ENCODE measurements around the gene CDT1. TPM values are rescaled to one million over a fixed set of nuclear protein-coding genes. Genes with fewer than 3 reads are reported as not detected.
A peak's percentile ranks its signal among the peaks of the same experiment; 100 is the strongest.

Gene CDT1
- total RNA-seq, 1 experiment from 2014 or later = 39.9 TPM

- Histone ChIP-seq H3K27ac (ENCODE audit: low read length) (peak overlapping the region; percentile 85), H3K36me3 (ENCODE audit: control insufficient read depth, insufficient read depth, low read length) (no peaks in the 10 kb centered on the region; the same call in 1 of the 2 replicates), H3K27me3 (ENCODE audit: control insufficient read depth, insufficient read depth, low read length) (no peaks in the 10 kb centered on the region), H3K9me3 (ENCODE audit: control insufficient read depth, insufficient read depth, low read depth, low read length) (no peaks in the 10 kb centered on the region), H3K4me3 (ENCODE audit: low read depth in 2 of 2, low read length in 2 of 2) (peak overlapping the region; percentile 61 to 69), H3K4me1 (ENCODE audit: control insufficient read depth, insufficient read depth, low read length) (peaks cover 30% of the 10 kb centered on the region)
- ATAC-seq (peak; percentile 46), DNase-seq (ENCODE audit: low read depth, low spot score) (no peak)
- in situ Hi-C loops (cut with HindIII; ENCODE audit: low pct_unique_long_range_greater_than_20kb, low sequenced_read_pairs) (no loop called here), intact Hi-C loops (cut with micrococcal nuclease; ENCODE audit: unreplicated experiment) (loop anchor here (10.0 kb wide), 1 partner anchor 49 kb away; no protein-coding TSS in a partner anchor)
- CTCF ChIA-PET = interaction anchor here (0.5 to 0.9 kb wide), 3 partner anchors 9 to 25 kb away, joined by 3 to 4 read pairs (median 3); no protein-coding TSS in a partner anchor
- TF ChIP-seq TCF7L2 (IDR thresholded peaks at IDR 0.05; ENCODE audit: low read depth, low read length) (no peak), POLR2AphosphoS5 (IDR thresholded peaks at IDR 0.05; ENCODE audit: low read depth, low read length) (no peak), SIN3A (IDR thresholded peaks at IDR 0.05; ENCODE audit: borderline replicate concordance, insufficient read depth, low read depth, low read length) (no peak)
- TF ChIP-seq, protein P1, sequence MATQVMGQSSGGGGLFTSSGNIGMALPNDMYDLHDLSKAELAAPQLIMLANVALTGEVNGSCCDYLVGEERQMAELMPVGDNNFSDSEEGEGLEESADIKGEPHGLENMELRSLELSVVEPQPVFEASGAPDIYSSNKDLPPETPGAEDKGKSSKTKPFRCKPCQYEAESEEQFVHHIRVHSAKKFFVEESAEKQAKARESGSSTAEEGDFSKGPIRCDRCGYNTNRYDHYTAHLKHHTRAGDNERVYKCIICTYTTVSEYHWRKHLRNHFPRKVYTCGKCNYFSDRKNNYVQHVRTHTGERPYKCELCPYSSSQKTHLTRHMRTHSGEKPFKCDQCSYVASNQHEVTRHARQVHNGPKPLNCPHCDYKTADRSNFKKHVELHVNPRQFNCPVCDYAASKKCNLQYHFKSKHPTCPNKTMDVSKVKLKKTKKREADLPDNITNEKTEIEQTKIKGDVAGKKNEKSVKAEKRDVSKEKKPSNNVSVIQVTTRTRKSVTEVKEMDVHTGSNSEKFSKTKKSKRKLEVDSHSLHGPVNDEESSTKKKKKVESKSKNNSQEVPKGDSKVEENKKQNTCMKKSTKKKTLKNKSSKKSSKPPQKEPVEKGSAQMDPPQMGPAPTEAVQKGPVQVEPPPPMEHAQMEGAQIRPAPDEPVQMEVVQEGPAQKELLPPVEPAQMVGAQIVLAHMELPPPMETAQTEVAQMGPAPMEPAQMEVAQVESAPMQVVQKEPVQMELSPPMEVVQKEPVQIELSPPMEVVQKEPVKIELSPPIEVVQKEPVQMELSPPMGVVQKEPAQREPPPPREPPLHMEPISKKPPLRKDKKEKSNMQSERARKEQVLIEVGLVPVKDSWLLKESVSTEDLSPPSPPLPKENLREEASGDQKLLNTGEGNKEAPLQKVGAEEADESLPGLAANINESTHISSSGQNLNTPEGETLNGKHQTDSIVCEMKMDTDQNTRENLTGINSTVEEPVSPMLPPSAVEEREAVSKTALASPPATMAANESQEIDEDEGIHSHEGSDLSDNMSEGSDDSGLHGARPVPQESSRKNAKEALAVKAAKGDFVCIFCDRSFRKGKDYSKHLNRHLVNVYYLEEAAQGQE (IDR thresholded peaks at IDR 0.05; ENCODE audit: insufficient read depth in 1 of 2, low read depth in 2 of 2, low read length in 1 of 2) = no peak
- TF ChIP-seq, protein P2, sequence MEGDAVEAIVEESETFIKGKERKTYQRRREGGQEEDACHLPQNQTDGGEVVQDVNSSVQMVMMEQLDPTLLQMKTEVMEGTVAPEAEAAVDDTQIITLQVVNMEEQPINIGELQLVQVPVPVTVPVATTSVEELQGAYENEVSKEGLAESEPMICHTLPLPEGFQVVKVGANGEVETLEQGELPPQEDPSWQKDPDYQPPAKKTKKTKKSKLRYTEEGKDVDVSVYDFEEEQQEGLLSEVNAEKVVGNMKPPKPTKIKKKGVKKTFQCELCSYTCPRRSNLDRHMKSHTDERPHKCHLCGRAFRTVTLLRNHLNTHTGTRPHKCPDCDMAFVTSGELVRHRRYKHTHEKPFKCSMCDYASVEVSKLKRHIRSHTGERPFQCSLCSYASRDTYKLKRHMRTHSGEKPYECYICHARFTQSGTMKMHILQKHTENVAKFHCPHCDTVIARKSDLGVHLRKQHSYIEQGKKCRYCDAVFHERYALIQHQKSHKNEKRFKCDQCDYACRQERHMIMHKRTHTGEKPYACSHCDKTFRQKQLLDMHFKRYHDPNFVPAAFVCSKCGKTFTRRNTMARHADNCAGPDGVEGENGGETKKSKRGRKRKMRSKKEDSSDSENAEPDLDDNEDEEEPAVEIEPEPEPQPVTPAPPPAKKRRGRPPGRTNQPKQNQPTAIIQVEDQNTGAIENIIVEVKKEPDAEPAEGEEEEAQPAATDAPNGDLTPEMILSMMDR (IDR thresholded peaks at IDR 0.05) = no peak; the same call in 1 of the 2 replicates
- POLR2A ChIA-PET = no interaction called here
- BruUV-seq (replicated peaks) = no TSS peak
Measured at GRCh38 chr16:88784074-88784855, 19.3 kb upstream of the CDT1 start.

DNA sequence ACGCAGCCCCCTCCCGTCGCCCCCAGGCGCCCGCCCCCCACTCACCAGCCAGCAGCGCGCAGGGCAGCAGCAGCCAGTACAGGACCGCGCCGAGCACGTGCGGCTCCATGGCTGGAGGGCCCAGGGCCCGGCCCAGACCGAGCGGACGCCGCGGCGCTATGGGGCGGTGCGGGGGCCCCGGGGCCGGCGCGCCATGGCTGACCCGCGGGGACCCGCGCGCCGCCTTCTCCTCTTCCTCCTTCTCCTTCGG lies 18.8 kb upstream of the CDT1 start:
- Histone ChIP-seq H3K4me3 (ENCODE audit: low read depth in 2 of 2, low read length in 2 of 2) (peak overlapping the region; percentile 61 to 69), H3K27me3 (ENCODE audit: control insufficient read depth, insufficient read depth, low read length) (no peaks in the 10 kb centered on the region), H3K27ac (ENCODE audit: low read length) (no peak overlapping the region), H3K9me3 (ENCODE audit: control insufficient read depth, insufficient read depth, low read depth, low read length) (no peaks in the 10 kb centered on the region), H3K36me3 (ENCODE audit: control insufficient read depth, insufficient read depth, low read length) (no peaks in the 10 kb centered on the region; the same call in 1 of the 2 replicates), H3K4me1 (ENCODE audit: control insufficient read depth, insufficient read depth, low read length) (peaks cover 27% of the 10 kb centered on the region)
- CTCF ChIA-PET = interaction anchor here (0.5 to 0.9 kb wide), 3 partner anchors 10 to 25 kb away, joined by 3 to 4 read pairs (median 3); no protein-coding TSS in a partner anchor
- DNase-seq (ENCODE audit: low read depth, low spot score) (no peak), ATAC-seq (peak; percentile 64)
- intact Hi-C loops (cut with micrococcal nuclease; ENCODE audit: unreplicated experiment) = loop anchor here (10.0 kb wide), 1 partner anchor 50 kb away; no protein-coding TSS in a partner anchor
- in situ Hi-C loops (cut with HindIII; ENCODE audit: low pct_unique_long_range_greater_than_20kb, low sequenced_read_pairs) = no loop called here
- TF ChIP-seq SIN3A (IDR thresholded peaks at IDR 0.05; ENCODE audit: borderline replicate concordance, insufficient read depth, low read depth, low read length) = no peak
- TF ChIP-seq, protein P2 (IDR thresholded peaks at IDR 0.05) = no peak
- TF ChIP-seq, protein P1 (IDR thresholded peaks at IDR 0.05; ENCODE audit: insufficient read depth in 1 of 2, low read depth in 2 of 2, low read length in 1 of 2) = no peak
- TF ChIP-seq TCF7L2 (IDR thresholded peaks at IDR 0.05; ENCODE audit: low read depth, low read length) = no peak
- no peak for TF ChIP-seq POLR2AphosphoS5 (IDR thresholded peaks at IDR 0.05; ENCODE audit: low read depth, low read length)
- POLR2A ChIA-PET = no interaction called here
- no TSS peak for BruUV-seq (replicated peaks)
